ENCODE results near the gene RNU6-1. TPM values are rescaled to one million over a fixed set of nuclear protein-coding genes. Genes with fewer than 3 reads are reported as not detected.

The RNU6-1 gene
- total and polyA plus RNA-seq, 12 donors, result not detected

- Histone ChIP-seq H3K4me3 (no peak overlapping the region), H3K4me1 (peaks cover 0 to 22% (median 0%) of the 10 kb centered on the region in 9 donors), H3K36me3 (peaks cover 0 to 24% (median 0%) of the 10 kb centered on the region in 9 donors), H3K9me3 (no peaks in the 10 kb centered on the region), H3K27me3 (no peaks in the 10 kb centered on the region), H3K27ac (no peak overlapping the region)
- DNase-seq (no peak), ATAC-seq (no peak)
- intact Hi-C loops (cut with DNase I), result no loop called here
- TF ChIP-seq CTCF (IDR thresholded peaks at IDR 0.05), result no peak
- WGBS, 2 donors, result 95 to 96% methylated on average over 18 of the region's 18 CpGs
These were observed 33.3 kb downstream of the RNU6-1 start for GRCh38 chr15:67806536-67806935.

GRCh38 chr15:67805666-67806516 lies 34.0 kb downstream of the RNU6-1 start:
- WGBS, 2 donors, result 89 to 90% methylated on average over 16 of the region's 16 CpGs
- Histone ChIP-seq H3K9me3 (no peaks in the 10 kb centered on the region), H3K36me3 (peaks cover 0 to 24% (median 0%) of the 10 kb centered on the region in 9 donors), H3K4me3 (no peak overlapping the region), H3K27me3 (no peaks in the 10 kb centered on the region), H3K4me1 (peaks cover 0 to 22% (median 0%) of the 10 kb centered on the region in 9 donors), H3K27ac (no peak overlapping the region)
- DNase-seq (no peak), ATAC-seq (no peak)
- intact Hi-C loops (cut with DNase I), result no loop called here
- no peak for TF ChIP-seq CTCF (IDR thresholded peaks at IDR 0.05)

- DNase-seq, result no peak
These were observed 34.7 kb downstream of the RNU6-1 start for GRCh38 chr15:67805008-67805665.

More at GRCh38 chr15:67805008-67805665, 34.7 kb downstream of the RNU6-1 start:
- no peaks in the 10 kb centered on the region for H3K27me3 ChIP-seq
- intact Hi-C loops (cut with DNase I), result no loop called here
- peaks cover 0 to 22% (median 0%) of the 10 kb centered on the region in 9 donors for H3K4me1 ChIP-seq
- H3K36me3 ChIP-seq, result peaks cover 0 to 24% (median 0%) of the 10 kb centered on the region in 9 donors
- H3K27ac ChIP-seq, result no peak overlapping the region
- TF ChIP-seq CTCF (IDR thresholded peaks at IDR 0.05), result no peak
- peak in 1 of 8 donors; percentile 21 for ATAC-seq
- WGBS, 2 donors, result 82 to 87% methylated on average over 17 of the region's 17 CpGs
- no peak overlapping the region for H3K4me3 ChIP-seq
- no peaks in the 10 kb centered on the region for H3K9me3 ChIP-seq

All from heart right ventricle (tissue), 16 donors.